Kidney epithelial cell (primary cell): ENCODE data around the gene SULT1A2. TPM values are rescaled to one million over a fixed set of nuclear protein-coding genes. Genes with fewer than 3 reads are reported as not detected.

Experiments used
- DNase-seq: peaks from one replicate; pipeline ENCODE4 v3.0.0-alpha.2; 2010; ENCODE audit warnings: low read depth
- H3K27me3 ChIP-seq: 2 replicates; pipeline ENCODE4 v1.6.0; 2011; ENCODE audit warnings: low read length; ENCODE audit not compliant: control insufficient read depth, insufficient read depth
- H3K36me3 ChIP-seq: 2 replicates; pipeline ENCODE4 v1.5.1; 2011; ENCODE audit warnings: low read length; ENCODE audit not compliant: control insufficient read depth, insufficient read depth
- H3K4me3 ChIP-seq: 2 replicates; pipeline ENCODE4 v1.5.1; 2011; ENCODE audit warnings: low read depth, mild to moderate bottlenecking, control low read depth, low read length
- CTCF ChIP-seq: IDR thresholded peaks from 2 replicates; pipeline ENCODE4 v1.5.1; 2011; ENCODE audit warnings: mild to moderate bottlenecking, moderate library complexity, low read length, control low read depth, inconsistent platforms; ENCODE audit not compliant: insufficient read depth, poor library complexity, severe bottlenecking
- total RNA-seq: library from RNA; depleted of rRNA; stranded (reverse); fragments of >200 nt; gene quantifications from 2 replicates; pipeline ENCODE4 v1.2.3, GENCODE V29; 2015

The SULT1A2 gene
- total RNA-seq, 1 donor from 2014 or later = 0.13 TPM

GRCh38 chr16:28580726-28581315, 16.0 kb downstream of the SULT1A2 start:
- no peaks in the 10 kb centered on the region for H3K27me3 ChIP-seq
- H3K4me3 ChIP-seq = no peak overlapping the region
- no peak for TF ChIP-seq CTCF
- no peaks in the 10 kb centered on the region for H3K36me3 ChIP-seq
- no peak for DNase-seq

- Histone ChIP-seq H3K4me3 (no peak overlapping the region), H3K27me3 (no peaks in the 10 kb centered on the region), H3K36me3 (no peaks in the 10 kb centered on the region)
- DNase-seq = no peak
- no peak for TF ChIP-seq CTCF
Measured at GRCh38 chr16:28575446-28576109, 21.3 kb downstream of the SULT1A2 start.

- no peaks in the 10 kb centered on the region for H3K36me3 ChIP-seq
- H3K4me3 ChIP-seq = no peak overlapping the region
- no peak for DNase-seq
- no peaks in the 10 kb centered on the region for H3K27me3 ChIP-seq
- no peak for TF ChIP-seq CTCF
Measured at GRCh38 chr16:28574925-28575324, 21.9 kb downstream of the SULT1A2 start.

- no peak for DNase-seq
Measured at GRCh38 chr16:28573738-28574718, 22.8 kb downstream of the SULT1A2 start.

More at GRCh38 chr16:28573738-28574718, 22.8 kb downstream of the SULT1A2 start:
- Histone ChIP-seq H3K4me3 (no peak overlapping the region), H3K36me3 (no peaks in the 10 kb centered on the region), H3K27me3 (no peaks in the 10 kb centered on the region)
- no peak for TF ChIP-seq CTCF
